Body of pancreas (tissue), 4 donors: ENCODE data around the gene ARID5A.

Source experiments
- CTCF ChIP-seq, 7 experiments: fragments of 450-650 bp in 4 of 7; fragments of 200-600 bp in 3 of 7; sonication (generic) in 3 of 7; IDR thresholded peaks; one replicate each; pipeline ENCODE4 v1.5.1; 2016 to 2019; ENCODE audit warnings: antibody characterized with exemption in 7 of 7
- POLR2A ChIP-seq, 3 donors: fragments of 450-650 bp; IDR thresholded peaks; one replicate each; pipeline ENCODE4 v1.6.1; 2016; ENCODE audit warnings: antibody characterized with exemption in 3 of 3, mild to moderate bottlenecking in 2 of 3

GRCh38 chr2:96535331-96535730 is 1.2 kb upstream of the ARID5A start:
- TF ChIP-seq POLR2A (IDR thresholded peaks at IDR 0.05) (no peak), CTCF (IDR thresholded peaks at IDR 0.05) (no peak)
